ENCODE measurements around the gene TFRC.
"Not testable (repeated sequence)": the region's sequence is repeated elsewhere in the genome, so short reads cannot be mapped to it uniquely, and the experiment has no call there.

Gene TFRC

DNA sequence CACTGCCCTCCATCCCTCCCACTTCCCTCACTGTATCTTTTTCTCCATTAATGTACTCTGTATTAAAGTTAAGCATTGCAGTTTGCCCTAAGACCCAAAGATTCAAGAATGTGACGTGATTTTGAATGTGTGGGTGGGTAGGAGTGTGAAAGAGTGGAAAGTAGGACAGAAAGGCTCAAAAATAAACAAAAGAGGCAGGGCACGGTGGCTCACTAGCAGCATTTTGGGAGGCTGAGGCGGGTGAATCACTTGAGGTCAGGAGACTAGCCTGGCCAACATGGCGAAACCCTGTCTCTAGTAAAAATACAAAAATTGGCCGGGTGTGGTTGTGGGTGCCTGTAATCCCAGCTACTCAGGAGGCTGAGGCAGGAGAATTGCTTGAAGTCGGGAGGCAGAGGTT lies 18.4 kb downstream of the TFRC start:
- Histone ChIP-seq H3K27ac (ENCODE audit: insufficient read depth, low read depth, low read length, poor library complexity, severe bottlenecking) (no peak overlapping the region), H3K9me3 (ENCODE audit: control insufficient read depth, low read length) (no peaks in the 10 kb centered on the region), H3K36me3 (ENCODE audit: control insufficient read depth, insufficient read depth, low read length) (peaks cover 60% of the 10 kb centered on the region), H3K4me3 (ENCODE audit: insufficient read depth, low read depth, low read length) (no peak overlapping the region), H3K27me3 (ENCODE audit: control insufficient read depth, insufficient read depth, low read length, poor library complexity, severe bottlenecking) (no peaks in the 10 kb centered on the region), H3K4me1 (ENCODE audit: control insufficient read depth, insufficient read depth, low read length) (no peaks in the 10 kb centered on the region)
- WGBS, 2 experiments, result 86 to 96% methylated on average over 6 of the region's 6 CpGs

DNA sequence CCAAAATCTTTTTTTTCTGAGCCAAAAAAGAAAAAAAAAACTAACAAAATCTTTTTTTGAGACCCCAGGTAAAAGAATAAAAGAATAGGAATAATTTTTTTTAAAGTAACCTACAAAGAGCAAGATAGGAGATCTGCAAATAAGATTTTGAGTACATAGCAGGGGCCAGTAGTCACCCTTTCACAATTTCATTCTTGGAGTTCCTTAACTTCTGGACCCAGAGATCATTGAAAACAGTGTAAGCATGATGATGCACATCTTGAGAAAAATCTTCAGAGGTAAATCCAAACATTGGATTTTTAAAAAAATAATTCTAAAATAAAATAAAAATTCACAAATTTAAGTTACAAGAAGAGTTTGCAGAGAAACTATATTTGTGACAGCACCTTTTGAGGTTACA lies 18.8 kb downstream of the TFRC start:
- H3K4me1 ChIP-seq (ENCODE audit: control insufficient read depth, insufficient read depth, low read length), result no peaks in the 10 kb centered on the region
- no peaks in the 10 kb centered on the region for H3K9me3 ChIP-seq (ENCODE audit: control insufficient read depth, low read length)
- no peaks in the 10 kb centered on the region for H3K27me3 ChIP-seq (ENCODE audit: control insufficient read depth, insufficient read depth, low read length, poor library complexity, severe bottlenecking)
- H3K4me3 ChIP-seq (ENCODE audit: insufficient read depth, low read depth, low read length), result no peak overlapping the region
- H3K36me3 ChIP-seq (ENCODE audit: control insufficient read depth, insufficient read depth, low read length), result peaks cover 61% of the 10 kb centered on the region
- H3K27ac ChIP-seq (ENCODE audit: insufficient read depth, low read depth, low read length, poor library complexity, severe bottlenecking), result no peak overlapping the region

DNA sequence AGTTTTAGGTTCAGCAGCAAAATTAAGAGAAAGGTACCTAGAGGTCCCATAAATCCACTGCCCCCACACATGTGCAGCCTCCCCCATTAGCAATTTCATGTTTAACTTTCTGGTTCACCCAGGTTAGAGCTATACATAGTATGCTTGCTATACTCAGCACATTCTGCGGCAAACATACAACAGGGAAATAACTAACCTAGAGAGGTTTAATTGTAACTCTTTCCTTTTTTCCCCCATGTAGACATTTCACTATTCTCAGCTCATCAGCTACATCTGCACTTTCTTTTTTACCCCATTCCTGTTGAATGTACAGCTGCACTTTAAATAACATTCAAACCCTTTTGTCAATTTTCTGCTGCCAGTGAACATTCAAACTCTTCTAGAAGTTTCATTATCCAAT lies 21.1 kb downstream of the TFRC start:
- no peaks in the 10 kb centered on the region for H3K9me3 ChIP-seq (ENCODE audit: control insufficient read depth, low read length)
- WGBS, 2 experiments, result 98 to 100% methylated on average over 1 of the region's 1 CpG
- no peak overlapping the region for H3K27ac ChIP-seq (ENCODE audit: insufficient read depth, low read depth, low read length, poor library complexity, severe bottlenecking)
- H3K4me3 ChIP-seq (ENCODE audit: insufficient read depth, low read depth, low read length), result no peak overlapping the region
- H3K27me3 ChIP-seq (ENCODE audit: control insufficient read depth, insufficient read depth, low read length, poor library complexity, severe bottlenecking), result no peaks in the 10 kb centered on the region
- H3K36me3 ChIP-seq (ENCODE audit: control insufficient read depth, insufficient read depth, low read length), result peaks cover 55% of the 10 kb centered on the region
- no peaks in the 10 kb centered on the region for H3K4me1 ChIP-seq (ENCODE audit: control insufficient read depth, insufficient read depth, low read length)

DNA sequence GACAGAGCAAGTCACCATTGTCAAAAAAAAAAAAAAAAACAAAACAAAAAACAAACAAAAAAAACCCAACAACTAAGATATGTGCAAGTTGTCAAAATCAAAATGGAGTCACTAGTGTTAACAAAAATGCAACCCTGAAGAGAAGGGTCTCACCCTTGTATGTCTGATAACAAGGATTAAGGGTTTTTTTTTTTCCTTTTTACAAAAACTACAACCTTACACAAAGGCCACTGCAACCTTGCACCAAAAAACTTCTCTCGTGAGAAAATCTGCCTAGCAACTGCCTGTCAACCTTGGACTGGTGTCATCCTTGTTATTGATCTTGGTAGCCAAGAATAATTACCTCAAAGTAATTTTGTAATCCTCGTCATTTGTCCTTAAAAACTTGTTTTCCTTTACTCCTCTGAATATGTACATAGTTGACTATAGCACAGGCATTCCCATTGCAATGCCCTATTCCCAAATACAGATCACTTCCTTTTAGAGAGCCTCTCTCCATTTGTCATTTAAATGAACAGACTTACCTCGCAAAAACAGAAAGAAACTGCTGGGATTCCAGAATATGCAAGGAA lies 24.0 kb downstream of the TFRC start:
- 83 to 85% methylated on average over 3 of the region's 3 CpGs for WGBS, 2 experiments
- Histone ChIP-seq H3K9me3 (ENCODE audit: control insufficient read depth, low read length) (no peaks in the 10 kb centered on the region), H3K27ac (ENCODE audit: insufficient read depth, low read depth, low read length, poor library complexity, severe bottlenecking) (no peak overlapping the region), H3K4me1 (ENCODE audit: control insufficient read depth, insufficient read depth, low read length) (no peaks in the 10 kb centered on the region), H3K4me3 (ENCODE audit: insufficient read depth, low read depth, low read length) (no peak overlapping the region), H3K36me3 (ENCODE audit: control insufficient read depth, insufficient read depth, low read length) (peaks cover 72% of the 10 kb centered on the region), H3K27me3 (ENCODE audit: control insufficient read depth, insufficient read depth, low read length, poor library complexity, severe bottlenecking) (no peaks in the 10 kb centered on the region)

DNA sequence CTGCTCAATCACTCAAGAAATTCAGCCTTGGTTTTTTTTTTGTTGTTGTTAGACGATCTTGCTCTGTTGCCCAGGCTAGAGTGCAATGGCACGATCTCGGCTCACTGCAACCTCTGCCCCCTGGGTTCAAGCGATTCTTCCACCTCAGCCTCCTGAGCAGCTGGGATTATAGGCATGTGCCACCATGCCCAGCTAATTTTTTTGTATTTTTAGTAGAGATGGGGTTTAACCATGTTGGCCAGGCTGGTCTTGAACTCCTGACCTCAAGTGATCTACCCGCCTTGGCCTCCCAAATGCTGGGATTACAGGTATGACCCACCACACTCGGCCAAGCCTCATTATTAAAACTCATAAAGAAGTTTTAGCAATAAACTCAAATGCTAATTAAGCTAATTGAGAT lies 25.5 kb downstream of the TFRC start:
- not testable (repeated sequence) for H3K27me3 ChIP-seq (ENCODE audit: control insufficient read depth, insufficient read depth, low read length, poor library complexity, severe bottlenecking); H3K4me1 ChIP-seq (ENCODE audit: control insufficient read depth, insufficient read depth, low read length); H3K9me3 ChIP-seq (ENCODE audit: control insufficient read depth, low read length); H3K4me3 ChIP-seq (ENCODE audit: insufficient read depth, low read depth, low read length); H3K27ac ChIP-seq (ENCODE audit: insufficient read depth, low read depth, low read length, poor library complexity, severe bottlenecking)
- H3K36me3 ChIP-seq (ENCODE audit: control insufficient read depth, insufficient read depth, low read length), result peaks cover 74% of the 10 kb centered on the region
- WGBS, 2 experiments, result 89 to 93% methylated on average over 6 of the region's 6 CpGs

DNA sequence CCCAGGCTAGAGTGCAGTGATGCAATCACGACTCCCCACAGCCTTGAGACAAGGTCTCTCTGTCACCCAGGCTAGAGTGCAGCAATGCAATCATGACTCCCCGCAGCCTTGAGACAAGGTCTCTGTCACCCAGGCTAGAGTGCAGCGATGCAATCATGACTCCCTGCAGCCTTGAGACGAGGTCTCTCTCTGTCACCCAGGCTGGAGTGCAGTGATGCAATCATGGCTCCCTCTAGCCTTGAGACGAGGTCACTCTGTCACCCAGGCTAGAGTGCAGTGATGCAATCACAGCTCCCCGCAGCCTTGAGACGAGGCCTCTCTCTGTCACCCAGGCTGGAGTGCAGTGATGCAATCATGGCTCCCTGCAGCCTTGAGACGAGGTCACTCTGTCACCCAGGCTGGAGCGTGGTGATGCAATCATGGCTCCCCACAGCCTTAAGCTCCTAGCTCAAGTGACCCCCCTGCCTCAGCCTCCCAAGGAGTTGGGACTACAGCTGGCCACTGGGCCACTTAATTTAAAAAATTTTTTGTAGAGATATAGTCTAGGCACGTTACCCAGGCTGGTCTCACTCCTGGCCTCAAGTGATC lies 26.1 kb downstream of the TFRC start:
- H3K4me3 ChIP-seq (ENCODE audit: insufficient read depth, low read depth, low read length), result no peak overlapping the region
- 92 to 93% methylated on average over 10 of the region's 10 CpGs for WGBS, 2 experiments
- peaks cover 71% of the 10 kb centered on the region for H3K36me3 ChIP-seq (ENCODE audit: control insufficient read depth, insufficient read depth, low read length)
- no peaks in the 10 kb centered on the region for H3K9me3 ChIP-seq (ENCODE audit: control insufficient read depth, low read length)
- no peak overlapping the region for H3K27ac ChIP-seq (ENCODE audit: insufficient read depth, low read depth, low read length, poor library complexity, severe bottlenecking)
- no peaks in the 10 kb centered on the region for H3K4me1 ChIP-seq (ENCODE audit: control insufficient read depth, insufficient read depth, low read length)
- H3K27me3 ChIP-seq (ENCODE audit: control insufficient read depth, insufficient read depth, low read length, poor library complexity, severe bottlenecking), result no peaks in the 10 kb centered on the region

DNA sequence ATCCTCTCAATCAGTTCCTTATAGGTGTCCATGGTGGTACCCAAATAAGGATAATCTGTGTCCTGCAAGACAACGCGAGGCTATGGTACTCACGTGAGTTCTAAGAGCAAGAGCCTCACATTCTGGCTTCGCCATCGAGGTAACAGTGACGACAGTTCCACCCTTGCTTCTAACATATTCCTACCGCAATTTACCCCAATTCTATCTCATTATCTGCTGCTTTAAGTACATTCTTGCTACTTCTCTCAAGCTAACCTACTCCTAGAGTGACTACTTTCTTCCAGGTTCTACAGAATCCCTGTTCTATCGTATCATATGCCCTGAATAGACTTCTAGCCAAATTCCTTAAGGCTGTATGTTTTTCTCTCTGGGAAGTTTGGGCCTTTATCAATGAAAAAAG lies 26.6 kb downstream of the TFRC start:
- WGBS, 2 experiments, result 92 to 94% methylated on average over 8 of the region's 8 CpGs
- peaks cover 72% of the 10 kb centered on the region for H3K36me3 ChIP-seq (ENCODE audit: control insufficient read depth, insufficient read depth, low read length)
- no peak overlapping the region for H3K4me3 ChIP-seq (ENCODE audit: insufficient read depth, low read depth, low read length)
- H3K27ac ChIP-seq (ENCODE audit: insufficient read depth, low read depth, low read length, poor library complexity, severe bottlenecking), result no peak overlapping the region
- H3K9me3 ChIP-seq (ENCODE audit: control insufficient read depth, low read length), result no peaks in the 10 kb centered on the region
- H3K4me1 ChIP-seq (ENCODE audit: control insufficient read depth, insufficient read depth, low read length), result no peaks in the 10 kb centered on the region
- H3K27me3 ChIP-seq (ENCODE audit: control insufficient read depth, insufficient read depth, low read length, poor library complexity, severe bottlenecking), result no peaks in the 10 kb centered on the region

DNA sequence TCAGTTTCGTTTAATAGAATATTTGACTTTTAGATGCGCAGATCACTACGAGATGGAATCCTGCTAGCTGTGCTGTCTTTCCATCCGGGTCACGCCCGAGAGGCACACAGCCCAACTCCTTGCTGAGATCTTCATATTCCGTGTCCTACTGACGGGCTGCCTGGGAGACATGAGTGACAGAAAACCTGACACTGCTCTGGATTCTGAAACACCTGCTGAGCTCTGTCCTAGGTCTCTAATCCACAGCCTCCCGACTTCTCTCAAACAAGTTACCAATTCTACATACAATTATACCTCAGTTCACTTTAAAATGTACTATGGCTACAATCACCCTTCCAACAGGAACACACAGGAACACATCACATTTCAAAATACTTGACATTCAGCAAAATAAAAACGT lies 27.2 kb downstream of the TFRC start:
- H3K4me3 ChIP-seq (ENCODE audit: insufficient read depth, low read depth, low read length), result no peak overlapping the region
- WGBS, 2 experiments, result 95 to 96% methylated on average over 10 of the region's 10 CpGs
- H3K27me3 ChIP-seq (ENCODE audit: control insufficient read depth, insufficient read depth, low read length, poor library complexity, severe bottlenecking), result no peaks in the 10 kb centered on the region
- H3K27ac ChIP-seq (ENCODE audit: insufficient read depth, low read depth, low read length, poor library complexity, severe bottlenecking), result no peak overlapping the region
- no peaks in the 10 kb centered on the region for H3K9me3 ChIP-seq (ENCODE audit: control insufficient read depth, low read length)
- H3K36me3 ChIP-seq (ENCODE audit: control insufficient read depth, insufficient read depth, low read length), result peaks cover 66% of the 10 kb centered on the region
- no peaks in the 10 kb centered on the region for H3K4me1 ChIP-seq (ENCODE audit: control insufficient read depth, insufficient read depth, low read length)

DNA sequence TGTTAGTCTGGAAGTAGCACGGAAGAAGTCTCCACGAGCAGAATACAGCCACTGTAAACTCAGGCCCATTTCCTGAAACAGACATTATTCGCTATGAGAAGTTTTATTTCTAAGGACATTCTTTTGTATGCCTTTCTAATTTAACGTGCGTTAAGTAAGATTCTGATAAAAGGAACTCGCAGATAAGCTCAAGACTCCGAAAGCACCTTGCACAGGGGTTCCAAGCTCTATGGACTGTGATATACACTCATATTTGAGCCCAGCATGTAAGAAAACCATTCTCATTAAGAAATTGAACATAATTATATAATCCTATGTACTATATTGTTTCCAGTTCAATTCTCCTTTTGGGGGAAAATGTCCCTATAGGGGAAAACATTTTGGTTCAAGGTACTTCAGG lies 28.4 kb downstream of the TFRC start:
- Histone ChIP-seq H3K27me3 (ENCODE audit: control insufficient read depth, insufficient read depth, low read length, poor library complexity, severe bottlenecking) (no peaks in the 10 kb centered on the region), H3K36me3 (ENCODE audit: control insufficient read depth, insufficient read depth, low read length) (peaks cover 74% of the 10 kb centered on the region), H3K4me1 (ENCODE audit: control insufficient read depth, insufficient read depth, low read length) (no peaks in the 10 kb centered on the region), H3K9me3 (ENCODE audit: control insufficient read depth, low read length) (no peaks in the 10 kb centered on the region), H3K27ac (ENCODE audit: insufficient read depth, low read depth, low read length, poor library complexity, severe bottlenecking) (no peak overlapping the region), H3K4me3 (ENCODE audit: insufficient read depth, low read depth, low read length) (no peak overlapping the region)
- 97 to 98% methylated on average over 7 of the region's 7 CpGs for WGBS, 2 experiments

DNA sequence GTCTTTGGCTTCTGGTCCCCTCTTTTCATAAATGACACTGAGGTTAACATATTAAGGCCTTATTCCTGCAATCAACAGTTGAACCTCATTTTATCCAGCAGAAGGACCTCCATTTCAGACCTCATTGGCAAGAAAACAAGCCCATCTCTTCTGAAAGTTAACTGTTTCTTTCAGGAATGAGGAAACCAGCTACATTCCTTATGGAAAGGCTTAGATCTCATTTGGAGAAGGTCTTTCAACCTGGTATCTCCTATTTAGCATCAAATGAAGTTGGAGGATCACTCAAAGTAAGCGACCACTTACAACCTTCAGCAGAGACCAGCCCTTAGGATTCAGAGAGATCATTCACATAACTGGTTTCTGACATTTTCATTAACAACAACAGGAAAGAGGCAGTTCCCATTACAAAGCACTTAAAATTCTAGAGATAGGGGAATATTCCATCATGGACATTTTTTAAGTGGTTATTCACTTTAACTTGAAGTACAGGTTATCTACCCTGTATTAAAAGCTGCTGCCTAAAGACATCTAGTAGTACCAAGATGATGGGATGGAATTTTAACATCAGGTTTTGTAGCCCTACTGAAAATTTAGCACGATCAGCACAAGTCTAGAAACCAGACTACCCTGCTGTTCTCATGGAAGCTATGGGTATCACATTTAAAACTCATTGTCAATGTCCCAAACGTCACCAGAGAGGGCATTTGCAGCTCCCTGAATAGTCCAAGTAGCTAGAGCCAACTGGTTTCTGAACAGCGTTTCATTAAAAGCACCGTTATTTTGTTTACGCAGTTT lies 30.4 kb downstream of the TFRC start:
- Histone ChIP-seq H3K4me3 (ENCODE audit: insufficient read depth, low read depth, low read length) (no peak overlapping the region), H3K36me3 (ENCODE audit: control insufficient read depth, insufficient read depth, low read length) (peaks cover 60% of the 10 kb centered on the region), H3K9me3 (ENCODE audit: control insufficient read depth, low read length) (no peaks in the 10 kb centered on the region), H3K27me3 (ENCODE audit: control insufficient read depth, insufficient read depth, low read length, poor library complexity, severe bottlenecking) (no peaks in the 10 kb centered on the region), H3K27ac (ENCODE audit: insufficient read depth, low read depth, low read length, poor library complexity, severe bottlenecking) (no peak overlapping the region), H3K4me1 (ENCODE audit: control insufficient read depth, insufficient read depth, low read length) (no peaks in the 10 kb centered on the region)
- WGBS, 2 experiments, result 93 to 96% methylated on average over 6 of the region's 6 CpGs
